ENCODE data around the gene SCML2.
"Not testable (repeated sequence)": the region's sequence is repeated elsewhere in the genome, so short reads cannot be mapped to it uniquely, and the experiment has no call there.

The SCML2 gene

GRCh38 chrX:18354369-18355223 is at the start of gene SCML2:
Gene SCML2, minus strand, starts transcription at chrX:18354688. Its CDS starts 20,617 bp downstream, at chrX:18334071.
- DNase-seq, result peak; percentile 16

DNA sequence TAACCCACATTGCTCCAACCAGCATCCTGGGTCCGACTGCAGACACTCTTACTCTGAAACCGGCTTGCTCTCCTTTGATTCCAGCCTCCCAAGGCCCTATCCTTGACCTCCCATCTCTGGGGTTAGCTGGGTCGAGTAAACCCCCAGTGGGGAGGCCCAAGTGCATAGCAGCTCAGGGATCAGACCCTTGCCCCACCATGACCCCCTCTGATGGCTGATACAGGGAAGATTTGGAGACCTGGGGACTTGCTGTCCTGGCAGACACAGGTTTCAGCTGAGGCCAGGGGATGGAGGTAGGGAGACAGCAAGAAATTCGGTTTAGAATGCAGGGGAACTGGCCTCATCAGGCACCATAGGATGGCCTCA is 47.3 kb upstream of the SCML2 start:
- no peak for DNase-seq

DNA sequence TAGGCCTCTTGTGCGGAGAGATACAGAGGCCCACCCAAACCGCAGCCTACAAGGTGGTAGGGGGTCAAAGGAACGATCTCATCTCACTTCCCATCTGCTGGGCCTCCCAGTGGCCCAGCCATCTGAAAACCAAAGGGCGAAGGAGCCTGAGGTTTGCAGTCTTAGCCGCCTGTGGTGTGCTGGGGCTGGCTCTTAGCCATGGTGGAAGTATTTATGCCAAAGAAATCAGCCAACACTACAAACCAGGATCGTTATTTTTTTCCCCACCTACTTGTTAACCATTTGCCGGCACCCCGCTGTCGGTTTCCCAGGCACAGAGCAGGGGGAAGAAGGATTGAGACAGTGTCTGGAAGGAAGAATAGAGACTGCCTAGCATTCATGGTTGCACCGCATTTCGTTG is 40.0 kb upstream of the SCML2 start:
- no peak for DNase-seq

GRCh38 chrX:18390941-18391538 is 36.6 kb upstream of the SCML2 start:
- peak; percentile 35 for DNase-seq

DNA sequence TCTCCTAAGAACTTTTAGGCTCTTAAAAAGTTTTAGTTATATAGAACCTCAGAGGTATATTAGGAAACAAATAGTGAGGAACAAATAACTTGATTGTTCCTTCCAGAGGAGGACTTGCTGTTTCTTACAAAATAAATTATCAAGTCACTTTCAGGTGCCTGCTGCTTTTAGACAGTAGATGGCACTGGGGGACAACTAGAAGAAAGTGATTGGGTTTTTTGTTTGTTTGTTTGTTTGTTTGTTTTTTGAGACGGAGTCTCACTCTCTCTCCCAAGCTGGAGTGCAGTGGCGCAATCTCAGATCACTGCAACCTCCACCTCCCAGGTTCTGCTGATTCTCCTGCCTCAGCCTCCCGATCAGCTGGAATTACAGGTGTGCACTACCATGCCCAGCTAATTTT is 35.5 kb upstream of the SCML2 start:
- no peak for DNase-seq

DNA sequence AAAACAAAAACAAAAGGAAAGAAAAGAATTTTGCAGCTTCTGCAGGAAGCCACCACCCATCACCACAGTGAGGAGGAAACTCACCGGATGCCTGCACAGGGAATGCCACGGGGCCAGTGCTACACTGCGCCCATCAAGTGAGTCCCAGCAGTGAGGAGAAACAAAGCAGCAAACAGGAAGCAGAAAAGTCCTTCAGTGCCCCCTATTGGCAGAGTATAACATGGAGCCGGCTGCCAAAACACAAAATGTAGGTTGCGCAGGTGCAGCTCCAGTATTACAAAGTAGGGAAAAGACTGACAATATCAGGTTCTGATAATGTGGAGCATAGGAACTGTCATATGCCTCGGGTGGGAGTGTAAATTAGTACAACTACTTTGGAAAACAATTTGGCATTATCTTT is 23.3 kb upstream of the SCML2 start:
- no peak for DNase-seq

DNA sequence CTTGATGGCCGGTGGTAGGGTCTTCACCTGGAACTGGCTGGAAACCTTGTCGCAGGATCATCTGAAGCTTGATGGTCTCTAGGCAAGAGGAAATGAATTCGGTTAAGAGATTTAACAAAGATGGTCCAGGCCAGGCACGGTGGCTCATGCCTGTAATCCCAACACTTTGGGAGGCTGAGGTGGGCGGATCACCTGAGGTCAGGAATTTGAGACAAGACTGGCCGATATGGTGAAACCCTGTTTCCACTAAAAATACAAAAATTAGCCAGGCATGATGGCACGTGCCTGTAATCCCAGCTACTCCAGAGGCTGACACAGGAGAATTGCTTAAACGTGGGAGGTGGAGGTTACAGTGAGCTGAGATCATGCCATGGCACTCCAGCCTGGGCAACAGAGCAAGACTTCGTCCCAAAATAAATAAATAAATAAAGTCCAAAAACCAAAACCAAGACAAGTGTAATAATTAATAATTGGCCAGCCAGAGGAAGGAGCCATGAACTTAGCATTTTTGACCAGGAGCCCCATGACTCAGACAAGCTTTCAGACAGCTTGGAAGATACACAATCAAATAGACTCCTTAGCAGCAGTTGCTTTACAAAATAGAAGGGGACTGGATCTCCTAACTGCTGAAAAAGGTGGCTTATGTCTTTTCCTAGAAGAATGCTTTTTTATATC is 20.8 kb upstream of the SCML2 start:
- DNase-seq, result not testable (repeated sequence)

DNA sequence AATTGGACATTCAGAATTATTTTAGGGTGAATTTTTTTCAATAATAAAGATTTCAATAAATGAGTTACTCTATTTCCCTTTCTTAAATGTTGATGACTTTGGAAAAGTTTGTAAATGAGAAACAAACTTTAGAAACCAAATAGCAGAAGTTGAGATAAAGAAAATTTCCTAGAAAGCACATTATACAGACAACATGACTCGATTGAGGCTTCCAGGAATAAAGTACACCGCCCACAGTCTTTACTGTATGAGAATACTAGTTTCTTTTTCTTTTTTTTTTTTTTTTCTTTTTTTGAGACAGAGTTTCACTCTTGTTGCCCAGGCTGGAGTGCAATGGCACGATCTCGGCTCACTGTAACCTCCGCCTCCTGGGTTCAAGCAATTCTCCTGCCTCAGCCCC is 14.6 kb upstream of the SCML2 start:
- not testable (repeated sequence) for DNase-seq

DNA sequence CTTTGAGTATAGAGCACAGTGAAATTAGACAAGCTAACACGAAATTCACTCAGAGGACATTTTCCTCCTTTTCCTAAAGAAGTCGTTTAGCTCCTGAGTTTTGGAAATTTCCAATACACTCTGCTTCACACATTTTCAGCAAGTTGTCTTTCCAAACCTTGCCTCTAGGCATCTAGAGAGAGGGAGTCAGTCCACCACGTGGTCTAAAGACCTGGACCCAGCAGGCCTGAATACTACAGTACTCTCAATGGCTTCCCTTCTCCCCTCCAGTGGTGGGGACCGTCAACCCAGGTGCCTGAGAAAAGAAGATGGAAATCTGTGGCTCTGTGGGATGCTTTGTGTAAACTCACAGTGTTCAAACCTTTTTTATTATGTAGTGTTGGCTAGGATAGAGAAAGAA is 13.9 kb upstream of the SCML2 start:
- DNase-seq, result no peak

DNA sequence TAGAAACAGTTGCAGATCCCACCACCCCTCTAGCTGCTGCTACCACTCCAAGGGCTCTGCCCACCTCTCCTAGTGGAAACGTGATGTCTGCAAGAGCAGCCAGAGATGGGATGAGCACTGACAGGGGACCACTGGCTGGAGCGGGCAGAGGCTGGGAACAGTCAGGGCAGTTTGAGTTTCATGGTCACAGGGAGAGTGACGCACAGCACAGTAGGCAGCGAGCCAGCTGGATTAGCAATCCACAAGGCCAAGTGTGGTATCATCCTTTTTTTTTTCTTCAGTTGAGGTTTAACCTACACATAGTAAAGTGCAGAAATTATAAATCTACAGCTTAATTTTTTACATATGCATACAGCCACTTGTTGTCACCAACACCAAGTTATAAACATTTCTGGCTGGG is 6.4 kb upstream of the SCML2 start:
- DNase-seq, result no peak

- no peak for DNase-seq
These were observed 538 bp downstream of the SCML2 start for GRCh38 chrX:18353931-18354368.

- DNase-seq, result no peak
These were observed 2.7 kb downstream of the SCML2 start for GRCh38 chrX:18351784-18352183.

DNA sequence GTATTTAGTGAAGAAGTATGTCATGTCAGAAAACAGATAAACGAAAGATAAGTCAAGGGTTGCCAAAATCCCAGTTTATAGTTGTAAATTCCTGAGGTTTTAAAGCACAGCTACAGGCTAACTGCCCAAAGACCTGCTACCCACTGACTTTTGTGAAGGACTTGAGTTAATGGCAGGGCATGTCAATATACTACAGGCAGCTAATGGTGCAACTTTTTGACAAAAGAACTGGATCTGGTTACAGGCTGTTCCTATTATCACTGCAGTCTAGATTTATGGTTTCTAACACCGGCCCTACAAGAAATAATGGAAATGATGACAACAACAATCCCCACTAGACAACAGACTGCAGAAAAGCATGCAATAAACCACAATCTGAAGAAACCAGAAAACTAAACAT is 6.4 kb downstream of the SCML2 start:
- DNase-seq, result no peak

- DNase-seq, result no peak
These were observed 45.1 kb downstream of the SCML2 start for GRCh38 chrX:18309401-18309800.

- DNase-seq, result no peak
These were observed 57.2 kb downstream of the SCML2 start for GRCh38 chrX:18297251-18297650.

- no peak for DNase-seq
These were observed 59.6 kb downstream of the SCML2 start for GRCh38 chrX:18294893-18295292.

DNA sequence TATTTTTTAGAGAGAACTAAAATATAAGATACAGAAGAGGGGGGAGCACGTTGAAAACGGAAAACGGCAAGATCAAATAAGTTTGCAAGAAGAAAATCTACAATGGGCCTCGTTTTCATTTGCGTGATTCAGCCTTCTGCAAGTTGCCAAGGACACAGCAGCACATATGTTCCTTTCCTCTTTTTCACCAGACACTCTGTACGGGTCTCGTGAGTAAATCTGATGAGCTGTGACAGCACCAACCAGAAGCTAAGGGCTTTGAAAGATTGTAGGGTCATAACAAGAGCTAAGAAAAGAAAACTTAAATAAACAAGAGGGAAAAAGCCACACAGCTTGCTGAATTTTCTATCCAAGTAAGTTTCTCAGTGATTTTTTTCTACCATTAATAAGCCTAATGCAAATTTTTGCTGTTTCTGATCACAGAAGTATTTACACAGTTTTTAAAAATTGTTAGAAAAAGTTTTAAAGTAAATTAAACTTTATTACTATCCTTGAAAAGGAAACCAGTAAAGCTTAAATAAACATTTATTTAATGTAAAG is 63.4 kb downstream of the SCML2 start:
- no peak for DNase-seq

DNA sequence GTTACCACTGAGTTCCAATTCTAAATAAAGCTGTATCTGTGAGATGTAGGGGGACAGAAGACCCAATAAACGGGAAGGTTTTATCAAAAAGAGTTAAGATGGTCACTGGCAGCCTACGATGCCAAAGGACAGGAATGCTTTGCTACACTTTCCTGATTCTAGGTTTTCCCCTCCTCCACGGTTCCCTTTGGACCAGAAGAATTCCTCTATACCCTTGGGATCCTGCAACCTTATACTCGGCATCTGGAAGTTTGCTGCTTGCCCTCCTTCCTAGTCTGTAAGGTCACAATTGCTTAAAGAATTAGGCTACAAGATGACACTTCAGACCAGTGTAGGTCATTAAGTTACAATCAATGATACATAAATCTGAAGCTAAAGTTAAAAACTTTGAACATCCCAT is 64.3 kb downstream of the SCML2 start:
- DNase-seq, result no peak

- no peak for DNase-seq
These were observed 65.8 kb downstream of the SCML2 start for GRCh38 chrX:18288716-18289115.

DNA sequence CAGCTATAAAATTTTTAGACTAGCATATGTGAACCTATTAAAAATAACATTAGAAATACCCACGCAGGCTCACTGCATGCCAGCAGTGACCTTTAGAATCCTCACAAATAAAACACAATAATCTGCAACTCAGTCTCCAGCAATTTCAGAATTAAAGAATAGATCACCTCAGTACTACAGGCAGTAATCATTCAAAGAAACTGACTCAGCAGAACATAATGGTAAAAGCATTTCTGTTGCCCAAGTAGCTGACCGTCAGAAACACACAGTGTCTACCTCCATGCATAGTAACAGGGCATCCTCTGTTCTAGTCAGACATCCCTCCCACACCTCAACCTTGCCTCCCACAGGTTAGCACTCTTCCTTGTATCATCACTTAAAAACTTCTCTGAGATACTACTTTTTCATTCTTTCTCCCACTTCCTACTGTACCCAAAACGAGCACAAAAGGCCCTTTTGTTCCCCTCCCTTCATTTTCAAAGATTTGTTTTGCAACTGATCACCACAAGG is 68.1 kb downstream of the SCML2 start:
- no peak for DNase-seq

DNA sequence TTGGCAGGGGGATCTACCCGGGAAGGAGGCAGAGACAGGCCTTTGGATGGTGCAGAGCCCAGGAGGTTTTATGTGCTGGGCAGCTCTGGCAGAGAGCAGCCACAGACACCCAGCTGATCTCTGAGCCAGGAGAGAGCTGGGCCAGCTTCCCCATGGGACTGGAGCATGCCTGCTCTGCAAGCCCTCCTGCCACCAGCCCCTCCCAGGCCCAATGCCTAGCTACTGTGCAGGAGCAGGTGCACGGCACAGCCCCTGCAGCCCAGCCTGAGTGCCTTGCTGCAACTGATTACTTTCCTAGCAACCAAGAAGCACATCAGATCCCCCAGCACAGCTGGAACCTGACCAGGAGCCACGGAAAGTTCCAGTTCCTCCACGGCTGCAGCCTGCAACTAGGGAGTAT is 76.0 kb downstream of the SCML2 start:
- no peak for DNase-seq

- DNase-seq, result no peak
These were observed 82.3 kb downstream of the SCML2 start for GRCh38 chrX:18272222-18272621.

GRCh38 chrX:18271725-18272124 is 82.8 kb downstream of the SCML2 start:
- DNase-seq, result no peak

- no peak for DNase-seq
These were observed 83.2 kb downstream of the SCML2 start for GRCh38 chrX:18271309-18271708.
